A673 (cell line): Measurements from ENCODE around the gene PPARA.

ENCODE experiments used
- CTCF ChIP-seq: fragments of 300-800, 200-600 bp; sonication (generic); conservative IDR thresholded peaks from 2 replicates; pipeline ENCODE4 v1.5.1; 2017; ENCODE audit warnings: low read depth, mild to moderate bottlenecking, antibody characterized with exemption, low read length, moderate library complexity, mixed read lengths
- EZH2 ChIP-seq: fragments of 200-600 bp; sonication (generic); IDR thresholded peaks from 2 replicates; pipeline ENCODE4 v1.6.1; 2017; ENCODE audit warnings: borderline replicate concordance, low read depth, mild to moderate bottlenecking, mixed read lengths, antibody characterized with exemption, low read length; ENCODE audit not compliant: poor library complexity, severe bottlenecking

GRCh38 chr22:46202897-46203600 is 52.7 kb downstream of the PPARA start:
- TF ChIP-seq CTCF (no peak), EZH2 (no peak)
